Hematopoietic multipotent progenitor cell treated with erythropoietin and hydrocortisone succinate and interleukin-3 and kit ligand, for 4 days (in vitro differentiated cells): ENCODE results near the gene RIN2.

Source experiments
- DNase-seq: peaks from one replicate; pipeline ENCODE4 v3.0.0-alpha.2; 2015

RIN2 gene

DNA sequence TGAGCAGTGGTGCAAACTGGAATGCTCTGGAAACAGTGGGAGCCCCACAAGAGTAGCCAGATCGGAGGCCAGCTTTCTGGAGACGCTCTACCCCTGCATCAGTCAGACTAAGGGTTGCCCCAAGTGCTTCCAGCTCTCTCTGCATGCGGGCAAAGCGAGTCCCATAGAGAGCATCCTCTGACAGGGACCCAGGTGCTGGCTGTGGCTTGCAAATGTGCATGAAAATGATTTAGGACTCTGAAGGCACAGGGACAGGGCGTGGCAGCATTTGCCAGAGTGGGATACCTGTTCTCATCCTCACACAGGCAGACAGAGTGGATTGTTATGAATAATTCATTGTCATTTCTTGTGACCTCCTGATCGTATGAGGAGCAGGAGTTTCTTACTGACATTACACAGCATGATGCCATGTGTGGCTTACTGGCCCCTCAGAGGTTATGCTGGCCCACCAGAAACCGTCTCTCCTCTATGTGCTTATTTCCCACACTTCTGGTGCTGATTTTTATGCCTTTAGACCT lies 10.3 kb downstream of the RIN2 start:
- DNase-seq: no peak

DNA sequence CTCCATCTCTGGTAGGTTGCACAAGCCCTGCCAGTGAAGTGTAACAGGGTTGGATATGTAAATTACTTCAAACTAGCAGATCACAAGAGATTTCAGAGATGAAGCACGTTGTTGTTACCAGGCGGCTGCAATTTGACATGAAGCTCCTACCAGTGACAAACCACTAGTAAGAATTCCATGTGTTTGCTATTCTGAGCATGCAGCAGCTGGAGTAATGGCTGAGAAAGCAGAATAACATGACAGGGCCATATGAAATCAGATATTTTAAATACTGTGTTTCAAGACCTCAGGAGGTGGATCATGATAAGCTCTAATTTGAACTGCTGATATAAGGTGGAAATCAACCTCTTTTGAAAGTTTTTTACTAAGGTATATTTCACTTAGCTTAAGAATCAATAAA lies 11.4 kb downstream of the RIN2 start:
- DNase-seq: no peak

DNA sequence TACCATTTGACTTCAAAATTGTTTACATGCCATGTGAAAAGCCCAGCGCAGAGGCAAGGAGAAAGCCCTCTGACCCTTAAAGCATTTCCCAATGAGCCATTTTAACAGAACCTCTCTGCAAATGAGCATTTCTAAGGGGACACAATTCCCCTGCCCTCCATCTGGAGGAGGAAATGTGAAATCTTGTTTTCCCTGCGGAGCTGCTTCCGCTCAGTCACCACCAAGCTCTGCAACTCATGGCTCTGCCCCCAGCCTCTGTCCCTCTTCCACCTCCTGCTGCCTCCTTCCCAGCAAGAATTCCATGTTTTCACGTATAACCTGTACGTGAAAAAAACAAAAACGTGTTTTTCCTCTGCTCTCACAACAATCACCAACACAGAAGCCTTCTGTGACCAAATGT lies 12.3 kb downstream of the RIN2 start:
- no peak for DNase-seq

DNA sequence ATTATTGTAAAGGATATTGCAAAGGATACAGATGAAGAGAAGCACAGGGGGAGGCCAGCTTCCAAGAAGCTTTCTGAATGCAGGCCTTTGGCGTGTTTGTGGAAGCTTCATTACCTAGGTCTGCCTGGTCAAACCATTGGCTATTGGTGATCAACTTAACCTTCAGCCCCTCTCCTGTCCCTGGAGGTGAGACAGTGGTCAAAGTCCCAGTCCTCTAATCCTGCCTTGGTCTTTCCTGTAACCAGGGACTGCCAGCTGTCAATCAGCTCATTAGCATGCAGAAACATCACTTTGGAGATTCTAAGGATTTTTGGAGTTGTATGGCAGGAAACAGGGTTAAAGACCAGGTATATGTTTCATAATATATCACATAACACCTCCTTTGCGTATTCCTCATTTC lies 13.0 kb downstream of the RIN2 start:
- DNase-seq: no peak

DNA sequence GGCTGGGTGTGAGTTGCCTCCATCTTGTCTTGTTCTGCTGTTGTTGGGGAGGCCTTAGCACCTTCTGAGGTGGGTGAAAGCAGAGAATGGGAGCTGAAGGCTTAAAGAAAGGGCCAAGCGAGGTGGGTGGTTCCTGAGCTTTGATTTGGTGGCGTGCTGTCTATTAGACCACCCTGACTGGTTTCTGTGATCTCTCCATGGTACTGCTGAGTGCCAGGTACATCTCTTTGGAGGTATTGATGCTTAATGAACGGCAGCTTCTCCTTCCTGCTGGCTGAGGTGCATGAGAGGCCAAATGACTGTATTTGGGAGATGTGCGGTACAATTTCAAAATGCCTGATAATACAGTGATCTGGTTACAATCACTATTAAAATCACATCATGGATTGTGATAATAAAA lies 15.4 kb downstream of the RIN2 start:
- DNase-seq: no peak

DNA sequence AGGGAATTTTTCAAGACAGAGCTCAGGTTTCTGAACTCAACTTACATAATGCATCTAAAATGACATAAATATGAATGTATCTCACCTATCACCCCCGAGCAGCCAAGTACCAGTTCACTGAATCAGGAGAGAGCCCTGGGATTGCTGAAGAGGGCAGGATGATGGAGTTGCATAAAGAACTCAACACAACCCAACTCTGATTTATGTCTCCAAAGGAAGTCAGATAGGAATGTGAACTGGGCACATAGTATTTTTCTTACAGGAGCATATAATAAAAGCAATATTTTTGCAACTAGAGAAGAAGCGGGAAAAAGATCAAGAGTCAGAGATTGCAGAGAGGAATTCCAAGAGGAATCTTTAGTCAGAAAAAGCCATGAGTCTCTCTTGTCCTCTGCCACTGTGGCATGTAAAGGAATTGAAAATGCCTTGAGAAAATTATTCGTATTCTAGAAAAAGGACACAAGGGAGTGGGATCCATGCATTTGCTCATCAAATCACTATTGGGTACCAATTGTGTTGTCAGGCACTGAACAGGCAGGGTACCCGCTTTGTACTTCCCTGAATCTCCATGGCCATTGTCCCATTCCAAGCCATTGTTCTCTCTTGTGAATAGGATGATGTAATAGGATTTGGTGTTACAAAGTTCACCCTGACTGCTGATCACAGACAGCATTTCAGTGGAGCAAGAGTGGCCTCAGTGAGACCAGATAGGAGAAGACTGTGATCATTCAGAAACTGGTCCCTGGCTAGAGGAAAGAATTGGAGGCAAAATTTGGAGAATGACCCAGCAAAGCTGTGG lies 16.3 kb downstream of the RIN2 start:
- DNase-seq: no peak

DNA sequence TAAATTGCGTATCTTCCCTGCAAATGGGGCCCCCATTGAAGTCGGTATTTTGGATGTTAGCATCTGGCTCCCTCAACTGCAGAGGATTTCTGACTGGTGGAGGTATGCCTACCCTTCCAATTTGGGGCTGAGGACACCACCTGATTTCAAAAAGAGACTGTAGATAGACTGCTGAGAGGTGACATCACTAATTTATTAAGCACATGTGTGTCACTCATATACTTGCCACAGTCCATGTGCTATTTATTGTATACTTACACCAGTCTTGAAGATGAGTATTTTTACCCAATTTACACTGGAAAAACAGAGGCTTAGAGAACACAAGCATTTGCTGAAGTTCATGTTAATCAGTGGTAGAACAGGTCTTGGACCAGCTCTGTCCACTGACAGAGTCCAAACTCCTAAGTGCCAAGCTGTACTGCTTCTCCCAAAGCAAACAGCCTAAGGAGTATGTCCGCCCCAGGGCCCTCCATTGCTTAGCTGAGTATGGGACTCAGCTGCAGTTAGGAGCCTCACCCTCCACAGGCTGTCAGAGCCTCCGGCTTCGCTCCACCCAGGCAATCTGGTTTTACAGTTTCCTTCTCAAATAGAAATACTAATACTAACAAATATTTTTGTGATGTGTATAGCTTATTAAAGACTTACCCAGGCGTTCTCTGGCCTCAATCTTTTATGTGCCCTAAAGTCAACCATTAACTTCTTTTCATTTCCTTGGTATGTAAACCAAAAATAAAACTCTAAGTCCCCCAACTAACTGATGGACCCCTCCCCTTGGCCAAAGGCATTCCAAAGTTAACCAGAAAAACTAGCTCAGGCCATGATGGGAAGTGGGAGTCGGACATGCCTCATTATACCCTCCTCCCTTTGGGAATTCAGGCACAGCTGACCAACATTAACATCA lies 17.5 kb downstream of the RIN2 start:
- no peak for DNase-seq

DNA sequence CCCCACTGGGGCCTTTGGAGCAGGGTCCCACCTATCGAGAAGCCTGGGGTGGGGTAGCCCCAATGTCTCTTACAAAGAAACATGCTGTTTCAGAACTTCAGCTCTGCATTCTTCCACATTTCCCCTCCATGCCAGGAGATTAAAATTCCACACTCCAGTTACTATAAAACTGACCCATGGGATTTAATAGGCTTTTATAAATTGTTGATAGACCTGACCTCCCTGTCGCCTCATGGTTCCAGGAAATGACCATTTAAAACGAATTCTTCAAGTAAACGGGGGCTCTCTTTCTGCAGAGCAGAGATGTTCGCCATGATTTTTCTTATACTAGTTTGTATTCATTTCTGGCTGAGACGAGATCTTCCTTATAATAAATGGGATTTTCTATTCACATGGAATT lies 19.3 kb downstream of the RIN2 start:
- no peak for DNase-seq

DNA sequence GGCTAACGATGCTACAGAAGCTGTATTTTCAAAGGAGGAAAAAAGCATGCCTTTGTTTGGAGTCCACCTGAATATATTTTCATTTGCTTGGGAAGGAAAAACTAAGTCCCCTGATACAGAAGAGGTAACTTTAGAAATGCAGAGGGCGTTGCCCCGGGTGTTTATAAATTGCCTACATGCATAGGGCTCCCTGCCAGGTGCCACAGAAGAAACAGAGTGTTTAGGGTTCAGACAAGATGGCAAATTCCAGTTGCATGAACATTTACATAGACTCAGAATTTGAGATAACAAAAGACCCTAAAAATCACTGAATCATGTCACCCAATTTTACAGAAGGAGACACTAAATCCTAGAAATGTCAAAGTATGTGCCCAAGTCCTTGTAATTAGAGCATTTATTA lies 19.9 kb downstream of the RIN2 start:
- no peak for DNase-seq

DNA sequence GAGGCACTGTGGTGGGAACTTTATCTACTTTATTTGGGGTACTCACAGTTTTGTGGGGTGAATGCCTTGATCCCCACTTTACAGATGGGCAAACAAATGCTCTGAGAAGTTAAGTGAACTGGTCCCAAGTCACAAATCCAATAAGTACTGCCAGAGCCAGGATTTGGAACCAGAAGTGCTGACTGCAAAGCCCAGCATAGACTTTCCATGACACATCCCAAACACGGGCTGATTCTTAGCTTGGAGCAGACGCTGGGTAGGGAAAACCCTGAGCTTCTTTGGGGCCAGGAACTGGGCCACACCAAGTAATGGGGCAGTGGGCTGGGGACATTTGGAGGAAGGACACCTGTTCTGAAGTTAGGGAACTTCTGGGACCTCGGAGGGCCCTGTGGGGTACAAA lies 20.3 kb downstream of the RIN2 start:
- DNase-seq: no peak

DNA sequence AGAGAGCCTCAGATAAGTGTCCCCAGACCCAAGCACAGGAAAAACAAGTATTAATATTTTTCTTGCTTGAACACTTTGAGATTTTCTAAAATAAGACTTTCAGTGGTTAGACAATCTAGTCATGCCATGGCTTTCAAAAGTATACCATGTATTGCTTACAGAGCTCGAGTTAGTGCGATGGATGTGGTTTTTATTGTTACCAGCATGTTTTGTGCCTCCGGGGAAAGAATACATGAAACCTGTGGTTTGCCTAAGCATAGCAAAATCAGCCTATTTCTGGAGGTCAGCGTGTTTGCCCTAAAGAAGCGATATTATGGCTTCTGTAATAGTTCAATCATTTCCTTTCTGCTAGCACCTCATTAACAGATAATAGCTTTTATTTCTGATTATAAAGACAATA lies 21.6 kb downstream of the RIN2 start:
- no peak for DNase-seq

DNA sequence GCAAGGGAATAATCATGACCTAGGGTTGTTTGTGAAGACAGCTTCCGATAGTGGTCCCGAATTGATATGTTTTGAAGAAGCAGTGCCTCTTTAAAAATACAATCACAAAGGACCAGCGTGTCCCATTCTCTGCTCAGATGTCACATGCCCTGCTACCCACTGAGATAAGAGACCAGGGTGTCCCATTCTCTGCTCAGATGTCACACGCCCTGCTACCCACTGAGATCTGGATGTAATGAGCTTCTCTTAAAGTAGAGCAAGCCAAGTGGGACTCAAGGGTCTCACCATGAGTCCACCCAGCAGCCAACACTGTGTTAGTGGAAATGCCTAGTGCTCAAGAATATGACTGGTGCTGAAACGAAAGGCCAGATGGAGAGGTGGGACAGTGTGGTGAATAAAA lies 22.2 kb downstream of the RIN2 start:
- DNase-seq: peak; percentile 38

DNA sequence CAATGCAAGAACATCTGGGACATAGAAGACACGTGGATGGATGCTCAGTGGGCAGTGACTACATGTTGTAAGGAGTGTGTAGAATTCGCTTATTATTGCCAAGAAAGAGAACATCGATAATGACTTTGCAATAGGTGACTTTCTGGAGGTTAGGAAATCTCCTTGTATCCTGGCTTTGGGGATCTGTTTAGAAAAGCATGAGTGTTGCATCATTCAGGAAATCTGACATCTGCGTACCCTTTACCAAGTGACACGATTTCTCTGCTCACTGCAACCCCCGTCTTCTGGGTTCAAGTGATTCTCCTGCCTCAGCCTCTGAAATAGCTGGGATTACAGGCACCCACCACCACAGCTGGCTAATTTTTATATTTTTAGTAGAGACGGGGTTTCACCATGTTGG lies 23.2 kb downstream of the RIN2 start:
- DNase-seq: no peak

DNA sequence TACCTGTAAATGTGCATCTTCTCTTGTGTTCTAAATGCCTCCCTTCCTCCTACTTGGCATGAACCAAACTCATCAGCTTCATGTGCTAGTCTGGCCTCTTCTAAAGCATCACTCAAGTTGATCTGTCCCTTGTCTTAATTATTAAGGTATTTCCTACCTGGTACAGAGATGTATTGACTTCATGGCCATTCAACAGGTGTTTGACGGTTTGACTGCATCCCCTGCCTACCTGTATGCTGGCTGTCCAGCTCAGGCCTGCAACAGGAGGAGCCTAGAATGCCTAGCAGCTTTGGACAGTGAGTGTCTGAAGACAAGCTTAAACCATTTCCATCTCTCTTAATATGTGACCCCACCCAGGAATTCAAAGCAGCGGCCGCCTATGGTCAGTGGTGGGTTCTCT lies 24.6 kb downstream of the RIN2 start:
- no peak for DNase-seq

DNA sequence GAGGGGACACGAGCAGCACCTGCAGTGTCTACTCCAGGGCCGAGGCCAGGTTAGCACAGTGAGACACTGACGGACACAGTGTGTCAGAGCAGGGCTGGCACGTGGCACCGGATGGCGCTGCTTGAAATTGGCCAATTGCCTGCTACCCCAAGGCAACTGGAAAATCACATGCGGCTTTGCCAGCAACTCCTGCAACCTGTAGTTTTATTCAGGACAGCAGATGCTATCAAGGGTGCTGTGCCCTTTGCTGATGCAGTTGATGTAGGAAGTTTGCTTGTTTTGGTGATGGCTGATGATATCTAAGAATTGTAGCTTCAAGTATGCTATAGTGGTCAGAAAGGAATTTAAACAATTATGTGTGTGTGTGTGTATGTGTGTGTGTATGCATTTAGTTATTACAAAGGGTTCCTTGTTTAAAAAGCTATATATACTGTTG lies 25.9 kb downstream of the RIN2 start:
- no peak for DNase-seq

DNA sequence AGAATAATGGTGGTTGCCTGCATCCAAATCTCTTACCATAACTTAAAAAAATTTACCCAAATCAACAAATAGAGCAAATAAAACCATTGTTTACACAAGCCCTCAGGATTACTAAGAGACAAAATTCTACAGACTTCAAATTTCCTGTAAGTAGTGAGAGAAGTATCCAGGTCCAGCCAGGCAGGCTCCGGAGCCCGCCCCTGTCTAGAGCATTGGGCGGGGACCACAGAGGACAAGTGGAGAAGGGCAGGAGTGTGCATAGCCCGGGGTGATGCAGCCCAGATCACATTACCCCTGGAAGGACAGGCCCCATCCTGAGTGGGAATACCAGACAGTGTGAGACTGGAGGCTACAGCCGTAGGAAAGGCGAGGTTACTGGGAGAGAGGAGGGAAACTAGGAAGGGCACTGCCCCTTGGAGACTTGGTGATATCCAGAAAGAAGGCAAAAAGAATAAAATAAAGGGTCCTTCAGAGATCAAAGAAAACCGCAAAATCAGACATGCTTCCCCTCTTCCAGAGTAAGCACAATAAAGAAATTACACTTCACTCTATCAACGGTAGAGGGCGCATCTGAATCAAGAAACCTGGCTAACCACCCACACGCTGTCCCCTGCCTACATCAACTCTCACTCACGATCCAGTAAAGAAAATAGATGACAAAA lies 26.6 kb downstream of the RIN2 start:
- DNase-seq: peak; percentile 86

DNA sequence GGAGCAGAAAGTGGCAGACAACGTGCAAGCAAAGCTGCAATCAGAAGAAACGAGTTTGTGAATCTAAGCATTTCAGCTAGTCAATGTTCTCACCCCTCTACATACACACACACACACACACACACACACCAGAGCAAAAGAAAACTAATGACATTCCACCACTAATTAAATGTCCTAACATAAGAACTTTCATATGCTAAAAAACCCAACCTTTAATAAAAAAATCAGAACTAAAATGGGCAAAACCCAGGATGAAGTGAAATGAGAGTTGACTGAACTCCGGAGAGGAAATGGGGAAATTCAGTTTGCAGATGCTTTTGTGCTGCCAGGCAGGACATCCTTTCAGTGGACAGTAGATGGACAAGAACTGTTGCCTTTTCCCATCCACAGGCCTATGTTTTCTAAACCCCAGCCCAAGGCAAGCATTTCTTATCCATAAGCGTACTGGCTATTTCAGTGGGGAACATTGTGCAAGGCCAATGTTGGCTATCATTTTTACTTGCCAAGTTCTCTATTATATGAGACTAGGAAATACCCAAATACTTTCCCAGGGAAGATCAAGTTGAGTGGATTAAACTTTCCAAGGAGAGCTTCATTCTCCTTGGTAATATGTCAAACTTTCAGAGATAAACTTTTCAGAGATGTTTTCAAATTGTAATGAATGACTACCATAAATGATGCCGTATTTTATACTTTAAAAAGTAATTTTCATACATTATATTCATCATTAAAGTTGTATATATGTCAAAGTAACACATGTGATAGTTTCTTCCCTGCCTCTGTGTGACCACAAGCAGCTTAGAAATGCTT lies 27.3 kb downstream of the RIN2 start:
- no peak for DNase-seq

DNA sequence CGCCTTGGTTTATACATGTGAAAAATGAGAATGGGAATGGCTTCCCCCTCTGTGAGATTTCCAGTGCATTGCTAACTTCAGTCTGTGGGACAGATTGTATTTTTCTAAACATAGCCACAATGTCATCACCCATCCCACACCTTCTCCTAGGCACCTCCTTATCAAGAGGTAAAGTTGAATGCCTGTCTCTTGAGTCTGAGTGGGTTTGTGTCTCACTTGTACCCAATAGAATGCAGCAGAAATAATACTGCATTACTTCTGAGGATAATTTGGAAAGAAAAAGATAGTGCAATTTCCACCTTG lies 27.9 kb downstream of the RIN2 start:
- DNase-seq: no peak

DNA sequence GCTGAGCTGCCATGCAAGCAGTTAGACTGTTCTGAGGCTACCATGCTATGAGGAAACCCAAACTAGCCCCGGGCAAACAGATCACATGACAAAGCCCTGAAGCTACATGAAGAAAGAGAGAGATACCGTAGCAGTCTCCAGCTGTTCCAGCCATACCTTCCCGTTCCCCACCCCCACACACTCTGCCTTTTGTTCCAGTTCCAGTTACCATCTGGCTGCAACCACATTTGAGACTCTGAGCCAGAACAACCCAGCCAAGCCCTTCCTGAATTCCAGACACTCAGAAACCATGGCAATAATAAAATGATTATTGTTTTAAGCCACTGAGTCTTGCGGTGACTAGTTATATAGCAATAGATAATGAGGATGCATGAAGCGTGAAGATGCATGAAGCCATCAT lies 28.3 kb downstream of the RIN2 start:
- DNase-seq: no peak

DNA sequence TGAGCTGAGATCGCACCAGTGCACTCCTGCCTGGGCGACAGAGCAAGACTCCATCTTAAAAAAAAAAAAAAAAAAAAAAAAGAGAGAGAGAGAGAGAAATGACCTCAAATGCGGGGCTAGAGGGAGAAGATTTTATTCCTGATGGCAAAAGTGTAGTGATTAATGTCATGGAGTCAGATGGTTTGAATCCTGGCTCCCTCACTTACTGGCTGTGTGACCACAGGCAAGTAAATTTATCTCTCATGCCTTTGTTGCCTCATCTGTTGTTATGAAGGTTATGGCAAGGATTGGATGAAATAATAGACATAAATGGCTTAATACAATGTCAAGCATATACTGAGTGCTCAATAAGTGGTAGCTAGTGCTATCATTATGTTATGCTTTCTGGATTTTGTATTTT lies 29.3 kb downstream of the RIN2 start:
- no peak for DNase-seq

DNA sequence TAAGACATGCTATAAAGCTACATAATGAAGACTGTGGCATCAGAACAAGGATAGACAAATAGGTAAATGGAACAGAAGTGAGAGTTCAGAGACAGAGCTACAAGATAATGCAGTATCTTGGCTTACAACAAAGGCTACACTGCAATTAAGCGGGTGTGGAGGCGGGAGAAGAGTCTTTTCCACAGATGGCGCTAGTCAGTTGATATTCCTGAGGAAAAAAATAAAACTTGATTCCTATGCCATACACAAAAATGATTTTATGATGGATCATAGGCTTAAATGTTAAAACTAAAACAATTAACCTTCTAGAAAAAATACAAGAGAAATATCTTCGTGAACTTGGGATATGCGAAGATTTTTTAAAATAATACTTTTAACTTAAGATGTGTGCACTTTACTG lies 31.0 kb downstream of the RIN2 start:
- no peak for DNase-seq

DNA sequence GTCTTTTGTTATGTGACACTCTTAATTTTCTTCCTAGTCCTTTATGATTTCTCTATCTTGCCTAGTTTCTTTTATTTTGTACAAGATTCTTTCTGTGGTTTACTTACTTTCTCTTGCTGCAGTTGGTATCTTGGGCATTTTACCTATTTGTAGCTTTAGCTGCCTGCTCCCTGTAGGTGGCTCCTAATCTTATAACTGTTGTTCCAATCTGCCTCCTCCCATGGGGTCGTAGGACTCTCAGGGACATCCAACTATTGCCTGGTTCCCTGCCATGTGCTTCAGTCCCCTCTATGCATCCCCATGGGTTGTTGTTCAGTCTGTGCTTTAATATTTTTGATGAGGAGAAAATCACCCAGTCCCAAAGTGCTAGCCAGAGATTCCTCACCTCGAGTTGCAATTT lies 31.4 kb downstream of the RIN2 start:
- no peak for DNase-seq

DNA sequence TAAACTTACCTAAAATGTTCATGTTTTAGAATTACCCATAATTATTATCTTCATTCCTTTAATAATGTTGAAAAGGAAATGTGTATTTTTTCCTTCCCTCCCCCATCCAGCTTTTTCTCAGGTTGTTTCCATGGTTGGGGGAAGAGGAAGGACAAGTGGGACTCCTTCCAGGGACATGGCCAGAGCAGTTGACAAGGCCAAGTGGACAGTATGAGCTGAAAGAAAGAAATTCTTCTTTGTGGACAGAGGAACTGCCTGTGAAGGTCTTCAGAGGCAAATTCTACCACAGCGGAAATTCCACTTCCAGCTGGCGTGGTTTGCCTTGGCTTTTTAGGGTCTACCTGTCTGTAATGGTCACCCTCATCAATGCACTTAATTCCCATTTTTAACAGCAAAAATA lies 33.8 kb downstream of the RIN2 start:
- no peak for DNase-seq
